Bronchial epithelial cell (primary cell): ENCODE results near the gene CDK15. TPM values are rescaled to one million over a fixed set of nuclear protein-coding genes. Genes with fewer than 3 reads are reported as not detected.

Experiments
- DNase-seq: peaks from one replicate; pipeline ENCODE4 v3.0.0-alpha.2; 2010; ENCODE audit warnings: low read depth
- FAIRE-seq: peaks from 2 replicates; lab custom pipeline; 2011; peaks lifted over from hg19 to GRCh38; lab: Jason Lieb, UNC
- H3K27me3 ChIP-seq: 2 replicates; pipeline ENCODE4 v1.5.1; 2011; ENCODE audit warnings: low read length; ENCODE audit not compliant: control insufficient read depth, insufficient read depth
- H3K36me3 ChIP-seq: 2 replicates; pipeline ENCODE4 v1.5.1; 2011; ENCODE audit warnings: low read length; ENCODE audit not compliant: control insufficient read depth, insufficient read depth
- H3K4me3 ChIP-seq: 2 replicates; pipeline ENCODE4 v1.5.1; 2011; ENCODE audit warnings: mild to moderate bottlenecking, low read depth, low read length, control low read depth
- CTCF ChIP-seq: IDR thresholded peaks from 2 replicates; pipeline ENCODE4 v1.5.1; 2011; ENCODE audit warnings: mild to moderate bottlenecking, moderate library complexity, low read length, control low read depth, inconsistent platforms; ENCODE audit not compliant: insufficient read depth, severe bottlenecking
- total RNA-seq: library from RNA; depleted of rRNA; stranded (reverse); fragments of >200 nt; gene quantifications from 2 replicates; pipeline ENCODE4 v1.2.1, GENCODE V29; 2014

Gene CDK15
- total RNA-seq, 1 donor from 2014 or later: 0.26 TPM

- Histone ChIP-seq H3K27me3 (peaks cover 2% of the 10 kb centered on the region), H3K36me3 (no peaks in the 10 kb centered on the region), H3K4me3 (no peak overlapping the region)
- no peak for TF ChIP-seq CTCF
- FAIRE-seq (no peak), DNase-seq (no peak)
These were observed 60.5 kb downstream of the CDK15 start for GRCh38 chr2:201866643-201867473.

GRCh38 chr2:201871471-201871870, 65.1 kb downstream of the CDK15 start:
- DNase-seq (no peak), FAIRE-seq (no peak)
- H3K36me3 ChIP-seq: no peaks in the 10 kb centered on the region
- TF ChIP-seq CTCF: no peak
- no peak overlapping the region for H3K4me3 ChIP-seq
- no peaks in the 10 kb centered on the region for H3K27me3 ChIP-seq

- TF ChIP-seq CTCF: no peak
- Histone ChIP-seq H3K27me3 (no peaks in the 10 kb centered on the region), H3K4me3 (no peak overlapping the region), H3K36me3 (no peaks in the 10 kb centered on the region)
- FAIRE-seq (no peak), DNase-seq (no peak)
These were observed 66.3 kb downstream of the CDK15 start for GRCh38 chr2:201872591-201872990.

- peaks cover 13% of the 10 kb centered on the region for H3K27me3 ChIP-seq
- FAIRE-seq: no peak
These were observed 73.7 kb downstream of the CDK15 start for GRCh38 chr2:201879996-201880395.

GRCh38 chr2:201880579-201880978, 74.2 kb downstream of the CDK15 start:
- no peak for FAIRE-seq
- DNase-seq: no peak
- H3K36me3 ChIP-seq: no peaks in the 10 kb centered on the region
- H3K27me3 ChIP-seq: peaks cover 15% of the 10 kb centered on the region
- TF ChIP-seq CTCF: no peak
- no peak overlapping the region for H3K4me3 ChIP-seq

More at GRCh38 chr2:201879996-201880395, 73.7 kb downstream of the CDK15 start:
- no peak for TF ChIP-seq CTCF
- no peak for DNase-seq
- no peak overlapping the region for H3K4me3 ChIP-seq
- no peaks in the 10 kb centered on the region for H3K36me3 ChIP-seq
